ENCODE data around the gene ZNF594.
"Not testable (repeated sequence)": the region's sequence is repeated elsewhere in the genome, so short reads cannot be mapped to it uniquely, and the experiment has no call there.

The ZNF594 gene

DNA sequence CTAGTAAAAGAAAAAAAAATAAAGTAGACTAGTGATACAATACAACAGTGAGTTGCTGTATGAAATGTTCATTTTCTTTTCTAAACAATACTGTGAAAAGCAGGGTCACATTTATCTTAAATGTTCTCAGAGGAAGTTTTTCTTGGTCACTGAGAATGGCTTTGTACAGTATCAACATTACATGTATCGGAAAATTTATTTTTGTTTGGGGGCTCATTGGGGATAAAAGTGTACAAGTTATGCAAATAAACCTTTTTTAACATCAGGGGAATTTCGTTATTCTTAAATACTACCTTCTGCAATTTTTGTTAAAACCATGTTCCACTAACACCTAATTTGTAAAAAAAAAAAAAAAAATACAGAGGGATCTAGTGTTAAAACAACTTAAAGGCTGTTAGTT lies 8.7 kb upstream of the ZNF594 start:
- DNase-seq: no peak

GRCh38 chr17:5198472-5198871 lies 6.8 kb upstream of the ZNF594 start:
- no peak for DNase-seq

DNA sequence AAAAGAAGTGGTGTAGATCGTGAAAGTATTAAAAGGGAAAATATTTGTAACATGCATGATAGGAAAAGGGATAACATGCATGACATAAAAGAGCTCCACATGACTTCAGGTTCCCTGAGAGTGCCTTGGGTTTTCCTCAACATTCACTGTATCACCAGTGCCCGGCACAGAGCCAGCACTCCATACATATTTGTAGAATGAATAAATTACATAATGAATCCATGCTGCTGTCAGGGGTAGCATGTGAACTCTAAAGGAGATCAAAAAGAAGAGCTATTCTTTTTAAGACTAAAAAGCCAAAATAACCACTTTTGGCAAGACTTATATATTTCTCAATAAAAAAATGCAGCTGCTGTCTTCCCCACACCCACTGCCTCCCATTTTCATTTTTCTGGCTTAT lies 2.7 kb upstream of the ZNF594 start:
- no peak for DNase-seq

DNA sequence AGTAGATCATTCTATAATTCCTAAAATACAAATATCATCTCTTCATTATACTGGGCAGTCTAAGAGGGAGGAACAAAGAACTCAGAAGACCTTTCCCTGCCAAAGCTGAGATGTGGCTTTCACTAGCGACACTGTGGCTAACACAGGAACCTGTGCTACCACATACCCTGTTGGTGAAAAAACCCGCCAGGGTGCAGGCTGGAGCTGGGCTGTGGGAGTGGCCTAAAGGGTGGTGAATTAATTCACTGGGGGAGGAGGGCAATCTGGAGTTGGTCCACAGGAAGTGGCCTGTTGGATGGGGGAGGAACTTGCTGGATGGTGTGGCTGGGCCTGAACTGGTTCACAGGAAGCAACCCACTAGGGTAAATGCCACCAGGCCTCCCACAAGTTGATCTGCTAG lies 7.4 kb downstream of the ZNF594 start:
- DNase-seq: no peak

DNA sequence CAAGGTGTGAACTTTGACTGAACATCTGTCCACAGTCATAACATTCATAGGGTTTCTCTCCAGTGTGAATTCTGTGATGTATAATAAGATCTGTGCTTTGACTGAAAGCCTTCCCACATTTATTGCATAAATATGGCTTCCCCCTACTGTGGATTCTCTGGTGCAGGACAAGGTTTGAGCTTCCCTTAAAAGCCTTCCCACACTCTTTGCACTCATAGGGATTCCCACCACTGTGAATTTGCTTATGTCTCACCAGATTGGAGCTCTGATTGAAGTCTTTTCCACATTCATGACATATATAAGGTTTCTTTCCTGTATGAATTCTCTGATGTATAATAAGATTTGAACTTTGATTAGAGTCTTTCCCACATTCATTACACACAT lies 8.3 kb downstream of the ZNF594 start:
- no peak for DNase-seq

DNA sequence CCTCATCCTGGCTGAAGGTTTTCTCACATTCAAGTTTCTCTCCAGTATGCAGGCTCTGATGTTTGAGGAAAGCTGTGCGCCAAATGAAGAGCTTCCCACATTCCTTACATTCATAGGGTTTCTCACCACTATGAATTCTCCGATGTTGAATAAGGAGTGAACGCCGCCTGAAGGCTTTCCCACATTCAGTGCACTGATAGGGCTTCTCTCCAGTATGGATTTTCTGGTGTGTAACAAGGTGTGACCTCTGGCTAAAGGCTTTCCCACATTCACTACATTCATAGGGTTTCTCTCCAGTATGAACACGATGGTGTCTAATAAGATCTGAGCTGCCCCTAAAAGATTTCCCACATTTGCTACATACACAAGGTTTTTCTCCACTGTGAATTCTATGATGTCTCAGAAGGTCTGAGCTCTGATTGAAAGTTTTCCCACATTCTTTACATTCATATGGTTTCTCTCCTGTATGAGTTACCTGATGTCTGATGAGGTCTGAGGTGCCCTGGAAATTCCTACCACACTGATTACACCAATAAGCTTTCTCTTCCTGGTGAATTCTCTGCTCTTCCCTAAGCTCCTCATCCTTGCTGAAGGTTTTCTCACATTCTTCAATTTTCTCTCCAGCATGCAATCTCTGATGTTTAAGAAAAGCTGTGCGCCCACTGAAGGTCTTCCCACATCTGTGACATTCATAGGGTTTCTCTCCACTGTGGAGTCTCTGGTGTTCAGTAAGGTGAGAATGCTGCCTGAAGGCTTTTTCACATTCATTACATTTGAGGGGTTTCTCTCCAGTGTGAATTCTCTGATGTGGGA lies 8.9 kb downstream of the ZNF594 start:
- DNase-seq: no peak

GRCh38 chr17:5181509-5182305 lies 10.0 kb downstream of the ZNF594 start:
- no peak for DNase-seq

DNA sequence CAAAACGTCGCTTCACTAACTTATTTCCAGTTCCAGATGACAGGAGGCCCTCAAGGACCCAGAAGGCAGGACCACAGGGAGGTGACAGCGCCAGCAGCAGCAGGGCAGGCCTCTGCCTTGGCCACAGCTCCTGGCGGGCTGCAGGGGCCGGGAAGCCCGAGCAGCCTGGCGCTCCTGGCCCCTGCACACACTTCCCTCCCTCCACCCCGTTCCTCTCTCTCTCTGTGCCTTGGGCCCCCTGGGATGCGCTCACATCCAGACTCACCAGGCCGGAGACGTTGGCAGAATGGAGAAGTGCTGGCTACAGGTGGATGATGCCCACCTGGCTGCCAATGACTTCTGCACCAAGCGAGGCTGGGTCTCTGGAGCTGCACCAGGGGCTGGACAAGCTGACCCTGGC lies 12.7 kb downstream of the ZNF594 start:
- no peak for DNase-seq

GRCh38 chr17:5175027-5175426 lies 16.6 kb downstream of the ZNF594 start:
- not testable (repeated sequence) for DNase-seq

DNA sequence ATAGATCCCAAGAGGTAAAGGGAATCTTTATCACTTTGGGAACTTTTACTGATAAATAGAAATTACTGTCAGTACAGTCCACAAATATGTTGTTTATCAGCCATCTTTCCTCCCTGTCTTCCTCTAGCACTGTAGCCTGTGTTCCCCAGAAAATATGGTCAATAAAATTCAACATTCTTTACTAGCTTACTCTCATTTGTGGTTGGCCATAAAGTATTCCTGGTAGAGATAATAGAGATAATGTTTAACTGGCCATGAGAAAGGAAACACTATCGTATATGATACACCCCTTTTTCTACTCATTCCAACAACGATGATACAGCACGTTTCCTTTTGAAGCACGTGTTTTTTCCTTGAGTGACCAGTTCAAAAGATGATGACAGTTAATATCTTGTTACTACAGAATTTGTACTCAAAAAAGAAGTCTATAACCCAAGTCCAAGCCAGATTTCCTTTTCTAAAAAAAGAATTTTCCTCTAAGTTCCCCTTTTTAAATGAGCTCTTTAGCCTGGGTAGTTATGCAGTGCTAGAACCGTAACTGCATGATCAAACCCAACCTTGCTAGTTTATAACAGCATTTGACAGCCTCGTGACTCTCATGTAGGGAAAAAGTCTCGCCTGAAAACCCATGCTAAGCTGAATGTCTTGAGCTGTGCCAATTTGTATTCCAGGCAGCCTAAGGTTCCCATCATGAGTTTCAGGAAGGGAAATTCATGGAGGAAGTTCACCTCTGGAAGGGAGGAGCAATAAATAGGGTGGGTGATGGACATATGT lies 25.7 kb downstream of the ZNF594 start:
- DNase-seq: not testable (repeated sequence)

DNA sequence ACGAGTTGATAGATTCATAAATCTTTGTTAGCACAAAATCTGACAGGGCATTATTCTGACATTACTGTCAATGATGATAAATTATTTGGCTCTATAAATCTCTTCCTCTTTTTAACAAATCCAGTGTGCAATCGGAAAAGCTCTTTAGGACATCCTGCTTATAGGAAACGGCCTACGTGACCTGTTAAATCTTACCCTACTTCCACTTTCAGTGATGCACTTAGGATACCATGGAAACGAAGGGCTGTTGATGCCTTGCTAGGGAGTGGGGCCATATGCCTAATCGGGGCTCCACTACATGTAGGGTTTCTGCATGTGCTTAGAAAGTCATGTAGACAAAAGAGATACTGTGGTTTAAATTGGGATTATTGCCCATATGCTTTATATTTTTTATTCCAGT lies 27.2 kb downstream of the ZNF594 start:
- no peak for DNase-seq

DNA sequence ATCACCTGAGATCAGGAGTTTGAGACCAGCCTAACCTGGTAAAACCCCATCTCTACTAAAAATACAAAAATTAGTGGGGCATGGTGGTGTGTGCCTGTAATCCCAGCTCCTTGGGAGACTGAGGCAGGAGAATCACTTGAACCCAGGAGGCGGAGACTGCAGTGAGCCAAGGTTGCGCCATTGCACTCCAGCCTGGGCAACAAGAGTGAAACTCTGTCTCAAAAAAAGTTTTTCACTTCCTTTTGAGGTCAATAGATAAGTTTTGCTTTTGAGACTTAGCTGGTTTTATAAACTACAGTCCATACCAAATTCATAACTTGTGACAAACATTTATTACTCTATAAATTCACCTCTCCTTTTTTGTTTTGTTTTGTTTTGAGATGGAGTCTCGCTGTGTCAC lies 29.9 kb downstream of the ZNF594 start:
- not testable (repeated sequence) for DNase-seq

DNA sequence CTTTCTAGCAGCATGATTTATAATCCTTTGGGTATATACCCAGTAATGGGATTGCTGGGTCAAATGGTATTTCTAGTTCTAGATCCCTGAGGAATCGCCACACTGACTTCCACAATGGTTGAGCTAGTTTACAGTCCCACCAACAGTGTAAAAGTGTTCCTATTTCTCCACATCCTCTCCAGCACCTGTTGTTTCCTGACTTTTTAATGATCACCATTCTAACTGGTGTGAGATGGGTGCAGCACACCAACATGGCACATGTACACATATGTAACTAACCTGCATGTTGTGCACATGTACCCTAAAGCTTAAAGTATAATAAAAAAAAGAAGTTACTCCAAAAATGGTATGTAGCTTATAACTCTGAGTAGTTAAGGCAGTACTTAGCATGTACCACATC lies 31.0 kb downstream of the ZNF594 start:
- not testable (repeated sequence) for DNase-seq

- DNase-seq: not testable (repeated sequence)
These were observed 45.5 kb downstream of the ZNF594 start for GRCh38 chr17:5146122-5146521.

DNA sequence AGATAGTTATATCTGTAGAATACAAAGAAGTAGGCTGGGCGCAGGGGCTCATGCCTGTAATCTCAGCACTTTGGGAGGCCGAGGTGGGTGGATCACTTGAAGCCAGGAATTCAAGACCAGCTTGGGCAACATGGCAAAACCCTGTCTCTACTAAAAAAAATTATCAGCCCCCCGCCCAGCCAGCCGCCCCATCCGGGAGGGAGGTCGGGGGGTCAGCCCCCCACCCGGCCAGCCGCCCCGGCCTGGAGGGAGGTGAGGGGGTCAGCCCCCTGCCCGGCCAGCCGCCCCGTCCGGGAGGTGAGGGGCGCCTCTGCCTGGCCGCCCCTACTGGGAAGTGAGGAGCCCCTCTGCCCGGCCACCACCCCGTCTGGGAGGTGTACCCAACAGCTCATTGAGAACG lies 48.8 kb downstream of the ZNF594 start:
- DNase-seq: not testable (repeated sequence)

DNA sequence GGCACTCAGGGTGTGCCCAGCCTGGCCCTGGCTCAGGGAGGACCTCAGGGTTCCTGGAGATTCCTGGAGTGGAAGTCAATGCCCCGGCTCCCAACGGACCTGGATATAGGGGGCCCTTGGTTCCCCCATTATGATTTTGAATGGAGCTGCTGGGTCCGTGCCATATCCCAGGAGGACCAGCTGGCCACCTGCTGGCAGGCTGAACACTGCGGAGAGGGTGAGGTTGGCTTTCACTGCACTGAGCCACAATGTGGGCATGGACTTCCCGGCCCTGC lies 52.3 kb downstream of the ZNF594 start:
- DNase-seq: no peak

DNA sequence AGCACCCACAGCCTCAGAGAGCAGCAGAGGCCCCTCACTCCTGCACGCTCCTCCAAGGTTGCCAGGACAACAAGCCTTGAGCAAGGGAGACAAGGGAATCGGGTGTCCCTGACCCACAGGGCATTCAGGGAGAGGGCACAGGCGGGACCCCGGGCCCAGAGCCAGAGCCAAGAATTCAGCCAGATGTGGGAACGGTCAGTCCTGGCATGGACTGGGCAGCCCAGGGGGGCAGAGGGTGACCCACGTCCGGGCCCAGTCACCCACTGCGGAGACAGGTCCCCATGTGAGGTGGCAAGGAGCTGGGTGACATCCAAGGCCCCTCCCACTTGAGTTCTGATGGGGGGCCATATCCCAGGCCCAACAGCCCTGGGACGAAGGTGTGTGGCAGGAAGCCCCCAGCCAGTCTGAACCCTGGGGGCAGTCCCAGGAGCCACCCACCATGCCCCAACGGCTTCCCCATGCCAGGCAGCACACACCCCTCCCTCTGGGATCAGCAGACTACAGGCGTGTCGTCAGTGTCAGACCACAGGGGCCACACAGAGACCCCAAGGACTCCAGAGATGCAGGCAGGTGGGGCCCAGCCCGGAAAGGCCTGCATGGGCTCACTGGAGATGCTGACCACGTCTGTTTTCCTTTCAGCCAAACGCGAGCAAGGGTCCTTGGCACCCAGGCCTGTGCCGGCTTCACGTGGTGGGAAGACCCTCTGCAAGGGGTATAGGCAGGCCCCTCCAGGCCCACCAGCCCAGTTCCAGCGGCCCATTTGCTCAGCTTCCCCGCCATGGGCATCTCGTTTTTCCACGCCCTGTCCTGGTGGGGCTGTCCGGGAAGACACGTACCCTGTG lies 52.8 kb downstream of the ZNF594 start:
- no peak for DNase-seq

DNA sequence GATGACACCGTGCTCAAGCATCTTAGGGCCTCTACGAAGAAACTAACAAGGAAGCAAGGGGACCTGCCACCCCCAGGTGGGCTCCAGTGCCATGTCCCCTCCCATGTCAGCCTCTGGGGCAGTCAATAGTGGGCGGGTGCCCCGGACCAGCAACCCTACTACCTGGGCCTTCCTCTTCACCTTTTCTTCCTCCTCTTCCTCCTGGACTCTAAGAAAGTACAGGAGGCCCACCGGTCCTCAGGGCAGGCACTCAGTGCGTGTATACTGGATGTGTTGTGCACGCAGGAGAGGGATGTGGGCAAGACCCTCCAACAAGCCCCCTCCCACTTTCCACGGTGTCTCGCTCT lies 53.5 kb downstream of the ZNF594 start:
- DNase-seq: not testable (repeated sequence)

GRCh38 chr17:5137511-5138197 lies 54.0 kb downstream of the ZNF594 start:
- DNase-seq: not testable (repeated sequence)

DNA sequence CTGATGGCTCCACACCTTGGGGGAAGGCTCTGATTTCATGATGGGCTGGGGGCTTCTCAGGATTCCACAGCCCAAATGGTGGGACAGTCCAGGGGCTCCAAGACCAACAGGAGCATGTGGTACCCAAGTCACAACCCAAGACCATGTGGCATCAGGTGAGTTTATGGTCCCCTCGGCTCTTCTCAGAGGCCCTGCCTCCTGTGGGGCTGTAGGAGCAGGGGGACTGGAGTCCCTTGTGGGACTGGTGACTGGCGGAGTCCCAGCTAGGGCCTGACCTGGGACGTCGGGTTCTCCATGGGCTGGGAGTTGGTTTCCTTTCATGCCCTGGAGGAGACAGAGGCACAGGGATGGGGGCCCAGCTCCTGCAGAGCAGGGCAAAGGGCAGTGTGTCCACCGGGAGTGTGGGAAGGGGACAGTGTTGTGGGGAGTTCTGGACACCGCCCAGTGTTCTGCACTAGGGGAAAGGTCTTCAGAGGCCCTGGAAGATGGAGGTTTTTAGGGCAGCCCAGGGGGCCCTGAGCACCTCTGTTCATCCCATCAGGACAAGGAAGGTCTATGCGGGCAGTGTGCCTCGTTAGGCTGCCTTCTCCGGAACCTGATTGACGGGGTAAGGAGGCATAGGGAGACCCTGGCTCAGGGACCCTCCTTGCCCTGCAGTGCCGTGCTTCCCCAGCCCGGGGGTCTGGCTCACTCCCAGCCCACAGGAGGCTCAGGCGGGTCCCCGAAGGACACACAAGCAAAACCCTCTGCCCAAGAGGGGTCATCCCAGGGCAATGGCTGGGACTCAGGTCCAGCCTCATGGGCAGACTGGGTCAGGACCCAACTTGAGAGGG lies 54.9 kb downstream of the ZNF594 start:
- DNase-seq: not testable (repeated sequence)

All from NCI-H526 (cell line).